Measurements from ENCODE around the gene LIMD2.

Gene LIMD2

GRCh38 chr17:63675607-63676546 lies 24.0 kb downstream of the LIMD2 start:
- no peak for TF ChIP-seq SIN3A (IDR thresholded peaks at IDR 0.05; ENCODE audit: borderline replicate concordance, insufficient read depth, low read length)
- TF ChIP-seq POLR2AphosphoS5 (IDR thresholded peaks at IDR 0.05; ENCODE audit: low read depth, low read length), result peak; percentile 34; the same call in 1 of the 2 replicates
- TF ChIP-seq FOXP2 (optimal IDR thresholded peaks at IDR 0.05; ENCODE audit: borderline replicate concordance, extremely low read depth, extremely low read length, insufficient read depth), result peak; percentile 19
- TF ChIP-seq TAF1 (IDR thresholded peaks at IDR 0.05; ENCODE audit: borderline replicate concordance, insufficient read depth, low read length), result no peak
- peak in 1 of 2 experiments; percentile 70; a peak in 1 of 4 replicates for TF ChIP-seq REST (IDR thresholded peaks at IDR 0.05; ENCODE audit: insufficient read depth in 1 of 2, low read depth in 2 of 2, low read length in 2 of 2)

- no peak for TF ChIP-seq TAF1 (IDR thresholded peaks at IDR 0.05; ENCODE audit: borderline replicate concordance, insufficient read depth, low read length)
- TF ChIP-seq REST (IDR thresholded peaks at IDR 0.05; ENCODE audit: insufficient read depth in 1 of 2, low read depth in 2 of 2, low read length in 2 of 2), result no peak
- 0 out of 2 replicates have a peak, but pooled peaks have one; percentile 60 for TF ChIP-seq SIN3A (IDR thresholded peaks at IDR 0.05; ENCODE audit: borderline replicate concordance, insufficient read depth, low read length)
Measured at GRCh38 chr17:63675231-63675606, 24.7 kb downstream of the LIMD2 start.

- no peak for TF ChIP-seq POLR2AphosphoS5 (IDR thresholded peaks at IDR 0.05; ENCODE audit: low read depth, low read length)
- TF ChIP-seq SIN3A (IDR thresholded peaks at IDR 0.05; ENCODE audit: borderline replicate concordance, insufficient read depth, low read length), result no peak
- no peak for TF ChIP-seq FOXP2 (optimal IDR thresholded peaks at IDR 0.05; ENCODE audit: borderline replicate concordance, extremely low read depth, extremely low read length, insufficient read depth)
- TF ChIP-seq REST (IDR thresholded peaks at IDR 0.05; ENCODE audit: insufficient read depth in 1 of 2, low read depth in 2 of 2, low read length in 2 of 2), result no peak
- no peak for TF ChIP-seq TAF1 (IDR thresholded peaks at IDR 0.05; ENCODE audit: borderline replicate concordance, insufficient read depth, low read length)
Measured at GRCh38 chr17:63672856-63673255, 27.1 kb downstream of the LIMD2 start.

- TF ChIP-seq TAF1 (IDR thresholded peaks at IDR 0.05; ENCODE audit: borderline replicate concordance, insufficient read depth, low read length) (no peak), FOXP2 (optimal IDR thresholded peaks at IDR 0.05; ENCODE audit: borderline replicate concordance, extremely low read depth, extremely low read length, insufficient read depth) (no peak), REST (IDR thresholded peaks at IDR 0.05; ENCODE audit: insufficient read depth in 1 of 2, low read depth in 2 of 2, low read length in 2 of 2) (no peak), POLR2AphosphoS5 (IDR thresholded peaks at IDR 0.05; ENCODE audit: low read depth, low read length) (no peak), SIN3A (IDR thresholded peaks at IDR 0.05; ENCODE audit: borderline replicate concordance, insufficient read depth, low read length) (no peak)
Measured at GRCh38 chr17:63665527-63666214, 34.3 kb downstream of the LIMD2 start.

Data from PFSK-1 (cell line).